Testis (tissue), 3 donors: Measurements from ENCODE around the gene HAPLN1. TPM values are rescaled to one million over a fixed set of nuclear protein-coding genes. Genes with fewer than 3 reads are reported as not detected.

Experiments used
- DNase-seq: peaks from one replicate; pipeline ENCODE4 v3.0.0-alpha.2; 2019
- H3K27ac ChIP-seq, 2 donors: fragments of 200-600 bp; sonication (generic); one replicate each; pipeline ENCODE4 v1.5.1; 2019
- H3K27me3 ChIP-seq: fragments of 200-600 bp; sonication (generic); one replicate; pipeline ENCODE4 v1.5.1; 2019
- H3K36me3 ChIP-seq: fragments of 200-600 bp; sonication (generic); one replicate; pipeline ENCODE4 v1.5.1; 2017; ENCODE audit warnings: low read depth; ENCODE audit errors: missing control alignments
- H3K4me1 ChIP-seq: fragments of 200-600 bp; sonication (generic); one replicate; pipeline ENCODE4 v1.5.1; 2019
- H3K4me3 ChIP-seq, 2 donors: fragments of 200-600 bp; sonication (generic); one replicate each; pipeline ENCODE4 v1.5.1; 2017 to 2019
- H3K9me3 ChIP-seq: fragments of 200-600 bp; sonication (generic); one replicate; pipeline ENCODE4 v1.5.1; 2017
- POLR2A ChIP-seq: fragments of 450-650 bp; IDR thresholded peaks from one replicate; pipeline ENCODE4 v1.6.1; 2017; ENCODE audit warnings: antibody characterized with exemption, mild to moderate bottlenecking, moderate library complexity
- WGBS, 2 donors: methylation state at CpG; one replicate each; pipeline ENCODE4 v1.1.5; 2018; 5-methylcytosine and 5-hydroxymethylcytosine counted together
- intact Hi-C: fragments of 100-400 bp; cut with DNase I; formaldehyde crosslinking; loops from one replicate; pipeline ENCODE4 v1.15.1; 2023; ENCODE audit warnings: low total_unique reads
- polyA plus RNA-seq: library from polyadenylated mRNA; stranded (reverse); fragments of 350-450 nt; fragmentation: Illumina TruSeq; extraction: RNeasy Lipid Tissue Mini Kit (QIAGEN cat#74804); gene quantifications from one replicate; pipeline ENCODE4 v1.2.3, GENCODE V29; 2014; ENCODE audit warnings: low read depth, low replicate concordance; ENCODE audit not compliant: insufficient read depth
- total RNA-seq, 2 donors: library from RNA; depleted of rRNA; stranded (reverse); fragments of >200 nt; gene quantifications; one replicate each; pipeline ENCODE4 v1.2.3, GENCODE V29; 2016
- TF ChIP-seq, protein P1 (sequence below), 3 experiments: fragments of 450-650 bp in 2 of 3; fragments of 200-600 bp in 1 of 3; sonication (generic) in 1 of 3; IDR thresholded peaks; one replicate each; pipeline ENCODE4 v1.5.1; 2016 to 2019; ENCODE audit warnings: antibody characterized with exemption in 3 of 3, mild to moderate bottlenecking in 2 of 3, moderate library complexity in 1 of 3

HAPLN1 gene
- total and polyA plus RNA-seq, 3 donors from 2014 or later = not detected

DNA sequence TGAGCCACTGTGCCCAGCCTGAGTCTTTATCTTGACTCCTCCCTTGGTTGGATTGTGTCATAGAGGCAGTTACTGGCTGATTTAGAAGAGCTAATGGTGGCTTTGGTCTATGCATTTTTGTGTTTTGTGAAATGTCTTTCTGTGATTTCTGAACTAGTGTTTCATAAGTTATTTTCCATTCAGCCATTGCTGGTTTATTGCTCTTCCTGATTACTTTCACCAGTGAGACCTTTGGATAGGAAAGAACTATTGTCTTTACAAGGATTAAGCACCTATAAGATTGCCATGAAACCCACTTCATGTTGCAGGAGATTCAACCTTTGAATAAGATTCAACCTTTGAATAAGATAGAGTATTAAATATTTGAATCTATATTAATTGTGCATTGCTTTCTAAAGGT lies 8.7 kb upstream of the HAPLN1 start:
- no peaks in the 10 kb centered on the region for H3K4me1 ChIP-seq
- no peak overlapping the region for H3K27ac ChIP-seq
- intact Hi-C loops = no loop called here
- H3K9me3 ChIP-seq = no peaks in the 10 kb centered on the region
- H3K27me3 ChIP-seq = no peaks in the 10 kb centered on the region
- H3K4me3 ChIP-seq = no peak overlapping the region
- TF ChIP-seq POLR2A = no peak
- TF ChIP-seq, protein P1, sequence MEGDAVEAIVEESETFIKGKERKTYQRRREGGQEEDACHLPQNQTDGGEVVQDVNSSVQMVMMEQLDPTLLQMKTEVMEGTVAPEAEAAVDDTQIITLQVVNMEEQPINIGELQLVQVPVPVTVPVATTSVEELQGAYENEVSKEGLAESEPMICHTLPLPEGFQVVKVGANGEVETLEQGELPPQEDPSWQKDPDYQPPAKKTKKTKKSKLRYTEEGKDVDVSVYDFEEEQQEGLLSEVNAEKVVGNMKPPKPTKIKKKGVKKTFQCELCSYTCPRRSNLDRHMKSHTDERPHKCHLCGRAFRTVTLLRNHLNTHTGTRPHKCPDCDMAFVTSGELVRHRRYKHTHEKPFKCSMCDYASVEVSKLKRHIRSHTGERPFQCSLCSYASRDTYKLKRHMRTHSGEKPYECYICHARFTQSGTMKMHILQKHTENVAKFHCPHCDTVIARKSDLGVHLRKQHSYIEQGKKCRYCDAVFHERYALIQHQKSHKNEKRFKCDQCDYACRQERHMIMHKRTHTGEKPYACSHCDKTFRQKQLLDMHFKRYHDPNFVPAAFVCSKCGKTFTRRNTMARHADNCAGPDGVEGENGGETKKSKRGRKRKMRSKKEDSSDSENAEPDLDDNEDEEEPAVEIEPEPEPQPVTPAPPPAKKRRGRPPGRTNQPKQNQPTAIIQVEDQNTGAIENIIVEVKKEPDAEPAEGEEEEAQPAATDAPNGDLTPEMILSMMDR (IDR thresholded peaks at IDR 0.05) = no peak
- H3K36me3 ChIP-seq = no peaks in the 10 kb centered on the region
- DNase-seq = no peak

DNA sequence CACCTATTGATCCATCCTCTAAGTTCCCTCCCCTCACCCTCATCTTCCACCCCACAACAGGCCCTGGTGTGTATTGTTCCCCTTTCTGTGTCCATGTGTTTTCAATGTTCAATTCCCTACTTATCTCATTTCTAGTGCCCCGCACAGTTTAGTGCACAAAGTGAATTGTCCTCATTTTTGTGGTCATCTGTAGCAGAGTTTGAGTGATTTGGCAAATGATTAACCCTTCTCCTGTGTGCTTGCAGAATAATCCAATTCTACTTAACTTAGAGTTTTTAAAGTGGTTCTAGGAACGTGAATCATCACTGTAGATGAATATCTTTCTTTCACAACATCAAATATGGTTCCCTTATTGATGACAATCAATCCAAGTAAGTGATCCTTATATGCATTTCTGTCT lies 6.3 kb upstream of the HAPLN1 start:
- Histone ChIP-seq H3K4me3 (no peak overlapping the region), H3K4me1 (peaks cover under 1% of the 10 kb centered on the region), H3K9me3 (no peaks in the 10 kb centered on the region), H3K27ac (no peak overlapping the region), H3K27me3 (no peaks in the 10 kb centered on the region), H3K36me3 (no peaks in the 10 kb centered on the region)
- WGBS, 2 donors = 88 to 92% methylated on average over 2 of the region's 2 CpGs
- intact Hi-C loops = no loop called here
- TF ChIP-seq, protein P1 (IDR thresholded peaks at IDR 0.05) = no peak
- TF ChIP-seq POLR2A = no peak
- DNase-seq = no peak

DNA sequence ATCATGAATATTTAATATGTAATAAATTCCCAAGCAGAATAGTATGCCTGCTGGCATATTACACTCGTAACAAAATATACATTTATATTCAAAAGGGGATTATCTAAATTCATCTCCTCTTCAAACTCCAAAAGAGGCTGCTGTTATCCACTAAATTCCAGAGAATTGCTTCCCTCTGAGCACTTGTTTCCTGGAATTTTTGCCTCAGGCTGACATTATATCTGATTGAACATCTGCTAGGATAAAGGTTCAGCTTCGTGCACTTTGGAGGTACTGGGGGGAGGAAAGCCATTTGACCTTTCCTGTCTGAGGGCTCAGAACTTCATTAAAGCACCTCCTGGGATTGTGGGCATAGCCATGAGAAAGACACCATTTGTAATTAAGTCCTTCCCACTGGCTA lies 4.3 kb upstream of the HAPLN1 start:
- Histone ChIP-seq H3K36me3 (no peaks in the 10 kb centered on the region), H3K27ac (no peak overlapping the region), H3K4me1 (peaks cover 6% of the 10 kb centered on the region), H3K4me3 (no peak overlapping the region), H3K9me3 (no peaks in the 10 kb centered on the region), H3K27me3 (no peaks in the 10 kb centered on the region)
- 64 to 72% methylated on average over 2 of the region's 2 CpGs for WGBS, 2 donors
- TF ChIP-seq, protein P1 (IDR thresholded peaks at IDR 0.05) = no peak
- no peak for TF ChIP-seq POLR2A
- no peak for DNase-seq
- intact Hi-C loops = no loop called here

DNA sequence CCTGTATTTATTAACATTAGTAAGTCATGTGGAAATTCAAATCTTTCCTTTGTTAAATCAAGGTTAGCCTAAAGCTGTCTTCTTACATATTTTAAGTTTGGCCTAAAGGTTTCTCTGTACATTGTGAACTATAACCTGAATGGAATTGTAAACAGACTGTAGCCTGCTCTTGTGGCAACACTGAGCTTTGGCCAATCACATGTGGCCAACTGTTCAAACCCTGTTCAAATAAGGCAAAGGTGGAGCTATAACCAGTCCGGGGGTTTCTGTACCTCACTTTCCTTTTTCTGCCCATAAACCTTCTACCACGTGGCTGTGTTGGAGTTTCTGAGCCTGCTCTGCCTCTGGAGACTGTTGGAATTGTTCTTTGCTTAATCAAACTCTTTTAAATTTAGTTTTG lies 3.3 kb upstream of the HAPLN1 start:
- Histone ChIP-seq H3K27ac (no peak overlapping the region), H3K36me3 (no peaks in the 10 kb centered on the region), H3K9me3 (no peaks in the 10 kb centered on the region), H3K27me3 (no peaks in the 10 kb centered on the region), H3K4me1 (peaks cover 6% of the 10 kb centered on the region), H3K4me3 (no peak overlapping the region)
- no peak for TF ChIP-seq POLR2A
- TF ChIP-seq, protein P1 (IDR thresholded peaks at IDR 0.05) = no peak
- no peak for DNase-seq
- intact Hi-C loops = no loop called here
- WGBS, 2 donors = 63 to 66% methylated on average over 2 of the region's 2 CpGs

DNA sequence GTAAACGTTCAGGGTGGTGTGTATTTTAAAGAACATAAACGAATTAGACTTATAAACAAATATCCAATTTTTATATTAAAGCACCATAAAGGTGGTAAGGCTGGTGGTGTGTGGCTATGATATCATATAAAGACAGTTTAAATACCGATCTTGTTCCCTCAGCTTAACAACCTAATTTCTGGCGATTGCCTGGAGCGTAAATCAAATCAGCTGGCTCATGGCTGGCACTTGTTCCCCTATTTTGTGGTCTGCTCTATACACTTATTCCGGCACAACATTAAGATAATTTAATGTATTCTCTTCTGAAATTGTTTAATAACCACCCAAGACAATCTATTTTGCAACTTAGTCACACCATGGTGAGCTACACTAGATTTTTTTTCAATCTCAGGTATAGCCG lies 2.4 kb upstream of the HAPLN1 start:
- Histone ChIP-seq H3K9me3 (no peaks in the 10 kb centered on the region), H3K27ac (no peak overlapping the region), H3K27me3 (no peaks in the 10 kb centered on the region), H3K4me3 (no peak overlapping the region), H3K36me3 (no peaks in the 10 kb centered on the region), H3K4me1 (peaks cover 6% of the 10 kb centered on the region)
- DNase-seq = no peak
- TF ChIP-seq POLR2A = no peak
- TF ChIP-seq, protein P1 (IDR thresholded peaks at IDR 0.05) = no peak
- WGBS, 2 donors = 60 to 61% methylated on average over 7 of the region's 7 CpGs
- intact Hi-C loops = no loop called here
